Measurements from ENCODE around the gene HDHD5.
"Not testable (repeated sequence)": the region's sequence is repeated elsewhere in the genome, so short reads cannot be mapped to it uniquely, and the experiment has no call there.

GRCh38 chr22:17147458-17147857, 11.6 kb downstream of the HDHD5 start:
- TF ChIP-seq ZFP37 (CRISPR knock-in tag; IDR thresholded peaks at IDR 0.05; ENCODE audit: borderline replicate concordance); ZNF776 (CRISPR knock-in tag; IDR thresholded peaks at IDR 0.05); ESRRA (CRISPR knock-in tag; IDR thresholded peaks at IDR 0.05; ENCODE audit: low read depth); ZBTB2 (CRISPR knock-in tag; IDR thresholded peaks at IDR 0.05; ENCODE audit: low read depth): not testable (repeated sequence)

All from HepG2 (cell line).